GM13976 (cell line): Measurements from ENCODE around the gene CNIH3.
"Not testable (repeated sequence)": the region's sequence is repeated elsewhere in the genome, so short reads cannot be mapped to it uniquely, and the experiment has no call there.

ENCODE experiments used
- DNase-seq: peaks from one replicate; pipeline ENCODE4 v3.0.0; 2012; ENCODE audit warnings: low spot score
- in situ Hi-C: fragments of 300-500 bp; cut with MboI; formaldehyde crosslinking; loops from one replicate; pipeline ENCODE4 v1.12.0; 2022; ENCODE audit warnings: low sequenced_read_pairs, mixed read lengths, inconsistent platforms; ENCODE audit not compliant: unreplicated experiment
- TF ChIP-seq, protein P1 (sequence below): IDR thresholded peaks from 2 replicates; pipeline ENCODE4 v1.5.1; 2012; ENCODE audit warnings: borderline replicate concordance, mild to moderate bottlenecking; ENCODE audit not compliant: insufficient read depth; ENCODE audit errors: extremely low read depth, missing control alignments, control extremely low read depth

Gene CNIH3

DNA sequence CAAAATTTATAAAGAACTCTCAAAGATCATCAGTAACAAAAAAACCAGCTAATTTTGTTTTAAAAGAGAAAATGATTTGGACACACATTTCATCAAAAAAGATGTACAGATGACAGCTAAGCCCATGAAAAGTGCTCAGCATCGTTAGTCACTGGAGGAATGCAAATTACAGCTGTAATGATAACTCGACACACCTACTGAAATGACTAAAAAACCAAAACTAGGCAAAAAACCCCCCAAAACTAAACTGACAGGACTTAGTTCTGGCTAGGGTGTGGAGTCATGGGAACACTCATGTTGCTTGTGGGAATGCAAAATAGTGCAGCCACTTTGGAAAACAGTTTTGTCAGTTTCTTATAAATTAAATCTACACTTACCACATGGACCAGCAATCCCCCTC is 59.5 kb downstream of the CNIH3 start:
- DNase-seq, result peak; percentile 28
- in situ Hi-C loops, result no loop called here
- TF ChIP-seq, protein P1, sequence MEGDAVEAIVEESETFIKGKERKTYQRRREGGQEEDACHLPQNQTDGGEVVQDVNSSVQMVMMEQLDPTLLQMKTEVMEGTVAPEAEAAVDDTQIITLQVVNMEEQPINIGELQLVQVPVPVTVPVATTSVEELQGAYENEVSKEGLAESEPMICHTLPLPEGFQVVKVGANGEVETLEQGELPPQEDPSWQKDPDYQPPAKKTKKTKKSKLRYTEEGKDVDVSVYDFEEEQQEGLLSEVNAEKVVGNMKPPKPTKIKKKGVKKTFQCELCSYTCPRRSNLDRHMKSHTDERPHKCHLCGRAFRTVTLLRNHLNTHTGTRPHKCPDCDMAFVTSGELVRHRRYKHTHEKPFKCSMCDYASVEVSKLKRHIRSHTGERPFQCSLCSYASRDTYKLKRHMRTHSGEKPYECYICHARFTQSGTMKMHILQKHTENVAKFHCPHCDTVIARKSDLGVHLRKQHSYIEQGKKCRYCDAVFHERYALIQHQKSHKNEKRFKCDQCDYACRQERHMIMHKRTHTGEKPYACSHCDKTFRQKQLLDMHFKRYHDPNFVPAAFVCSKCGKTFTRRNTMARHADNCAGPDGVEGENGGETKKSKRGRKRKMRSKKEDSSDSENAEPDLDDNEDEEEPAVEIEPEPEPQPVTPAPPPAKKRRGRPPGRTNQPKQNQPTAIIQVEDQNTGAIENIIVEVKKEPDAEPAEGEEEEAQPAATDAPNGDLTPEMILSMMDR, result no peak

DNA sequence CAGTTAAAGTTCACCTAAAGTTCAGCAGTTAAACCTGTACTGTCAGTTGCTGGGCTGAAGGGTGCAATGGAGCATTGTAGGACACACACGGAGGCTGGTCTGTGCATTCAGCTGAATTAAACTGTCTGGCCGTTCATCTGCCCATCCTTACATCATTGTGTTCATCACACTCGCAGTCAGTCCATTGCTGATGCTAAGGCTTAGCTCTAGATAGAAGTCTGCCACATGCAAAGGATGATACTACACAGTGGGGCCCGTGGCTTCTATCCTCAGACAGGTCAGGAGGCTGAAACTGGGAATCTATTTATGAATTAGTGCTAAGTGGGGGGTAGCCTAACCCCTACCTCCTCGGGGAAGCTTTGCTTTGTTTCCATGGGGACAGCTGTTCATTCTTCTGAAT is 60.4 kb downstream of the CNIH3 start:
- no peak for DNase-seq
- in situ Hi-C loops, result no loop called here
- TF ChIP-seq, protein P1, result no peak

DNA sequence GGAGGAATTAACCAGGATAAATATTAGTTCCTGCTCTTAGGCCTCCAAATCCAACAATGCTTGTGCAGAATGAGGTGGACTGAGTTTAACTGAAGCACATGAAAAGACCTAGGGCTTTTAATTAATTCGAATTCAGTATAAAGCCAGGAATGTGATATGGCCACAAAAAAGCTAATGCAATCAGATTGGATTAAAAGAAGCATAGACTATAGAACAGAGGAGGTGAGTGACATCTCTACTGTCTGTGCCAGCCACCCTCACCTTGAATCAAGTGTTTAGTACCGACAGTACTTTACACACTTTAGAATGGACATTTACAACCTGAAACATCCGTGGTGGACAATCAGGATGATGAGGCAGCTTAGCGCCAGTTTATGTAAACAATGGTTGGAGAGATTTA is 62.1 kb downstream of the CNIH3 start:
- DNase-seq, result no peak
- in situ Hi-C loops, result no loop called here
- TF ChIP-seq, protein P1, result no peak

- no peak for DNase-seq
- TF ChIP-seq, protein P1, result no peak
- in situ Hi-C loops, result no loop called here
Measured at GRCh38 chr1:224679606-224680005, 63.5 kb downstream of the CNIH3 start.

- in situ Hi-C loops, result no loop called here
- no peak for DNase-seq
- TF ChIP-seq, protein P1, result no peak
Measured at GRCh38 chr1:224681816-224682215, 65.7 kb downstream of the CNIH3 start.

GRCh38 chr1:224683936-224684335 is 67.8 kb downstream of the CNIH3 start:
- in situ Hi-C loops, result no loop called here
- TF ChIP-seq, protein P1, result no peak
- no peak for DNase-seq

DNA sequence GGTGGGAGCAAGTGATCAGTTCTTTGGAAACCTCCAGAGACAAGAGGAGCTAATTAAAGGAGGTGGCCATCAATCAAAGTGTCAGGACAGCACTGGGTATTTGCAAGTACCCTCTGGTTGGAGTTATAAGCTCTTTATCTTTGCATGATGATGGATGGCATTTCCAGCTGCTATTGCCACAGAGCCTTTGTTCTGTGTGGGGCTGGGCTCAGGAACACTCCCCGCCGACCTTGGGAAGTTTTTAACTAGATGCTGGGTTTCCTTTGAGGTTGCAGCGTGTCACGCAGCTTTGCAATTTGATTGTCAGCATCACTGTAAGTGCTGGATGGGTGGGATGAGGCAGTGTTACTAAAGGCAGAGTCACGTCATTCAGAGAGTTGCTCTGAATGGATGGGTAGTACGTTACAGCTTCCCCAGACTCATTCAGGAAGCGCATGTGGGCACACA is 68.9 kb downstream of the CNIH3 start:
- TF ChIP-seq, protein P1, result no peak
- in situ Hi-C loops, result no loop called here
- DNase-seq, result no peak

- in situ Hi-C loops, DNase-seq: not testable (repeated sequence)
Measured at GRCh38 chr1:224686140-224686539, 70.0 kb downstream of the CNIH3 start.
